Mesenchymal stem cell (in vitro differentiated cells and primary cell): ENCODE measurements around the gene TNFRSF25.

Experiments
- DNase-seq: peaks from one replicate; pipeline ENCODE4 v3.0.0-alpha.2; 2013
- H2AFZ ChIP-seq: one replicate; pipeline ENCODE4 v1.6.1; 2013; ENCODE audit warnings: low read depth, mild to moderate bottlenecking, control low read depth, inconsistent platforms, low read length, moderate library complexity
- H2AK5ac ChIP-seq: 2 replicates; pipeline ENCODE4 v1.6.1; 2013; ENCODE audit warnings: low read length, moderate library complexity, mild to moderate bottlenecking, inconsistent platforms; ENCODE audit not compliant: severe bottlenecking
- H2BK120ac ChIP-seq: one replicate; pipeline ENCODE4 v1.6.1; 2013; ENCODE audit warnings: low read depth, mild to moderate bottlenecking, inconsistent platforms, low read length, moderate library complexity
- H2BK12ac ChIP-seq, 2 experiments: one replicate each; pipeline ENCODE4 v1.6.1; 2013; ENCODE audit warnings: inconsistent platforms in 2 of 2, low read length in 2 of 2, mild to moderate bottlenecking in 2 of 2, moderate library complexity in 2 of 2, control low read depth in 1 of 2
- H2BK15ac ChIP-seq: one replicate; pipeline ENCODE4 v1.6.1; 2013; ENCODE audit warnings: mild to moderate bottlenecking, low read depth, inconsistent platforms; ENCODE audit not compliant: poor library complexity, severe bottlenecking
- H2BK5ac ChIP-seq: 2 replicates; pipeline ENCODE4 v1.6.1; 2013; ENCODE audit warnings: low read depth, mild to moderate bottlenecking, low read length, control low read depth, inconsistent platforms; ENCODE audit not compliant: poor library complexity, severe bottlenecking
- H3K14ac ChIP-seq, 2 experiments: one replicate each; pipeline ENCODE4 v1.6.1; 2013; ENCODE audit warnings: inconsistent platforms in 2 of 2, low read length in 2 of 2, control low read depth in 1 of 2, mild to moderate bottlenecking in 1 of 2, moderate library complexity in 1 of 2
- H3K18ac ChIP-seq, 2 experiments: one replicate each; pipeline ENCODE4 v1.6.1; 2013; ENCODE audit warnings: inconsistent platforms in 2 of 2, low read length in 2 of 2, control low read depth in 1 of 2, low read depth in 1 of 2, mild to moderate bottlenecking in 1 of 2
- H3K23ac ChIP-seq, 2 experiments: one replicate each; pipeline ENCODE4 v1.6.1; 2013; ENCODE audit warnings: inconsistent platforms in 2 of 2, low read length in 2 of 2, mild to moderate bottlenecking in 2 of 2, moderate library complexity in 2 of 2, control low read depth in 1 of 2
- H3K27ac ChIP-seq: 2 replicates; pipeline ENCODE4 v1.5.1; 2013; ENCODE audit warnings: mild to moderate bottlenecking, moderate library complexity, low read length, control low read depth, inconsistent platforms; ENCODE audit not compliant: poor library complexity, severe bottlenecking
- H3K27me3 ChIP-seq, 2 experiments: 2 replicates each; pipeline versions ENCODE4 v1.6.1 to v1.7.0; 2013; ENCODE audit warnings: low read length in 2 of 2, mild to moderate bottlenecking in 2 of 2, moderate library complexity in 2 of 2, control low read depth in 1 of 2, inconsistent platforms in 1 of 2; ENCODE audit not compliant: control insufficient read depth in 1 of 2, insufficient read depth in 1 of 2
- H3K36me3 ChIP-seq, 2 experiments: 2 replicates each; pipeline versions ENCODE4 v1.6.1 to v1.7.0; 2013; ENCODE audit warnings: low read length in 2 of 2, control low read depth in 1 of 2, inconsistent platforms in 1 of 2, low read depth in 1 of 2, mild to moderate bottlenecking in 1 of 2; ENCODE audit not compliant: insufficient read depth in 2 of 2, control insufficient read depth in 1 of 2
- H3K4ac ChIP-seq, 2 experiments: one replicate each; pipeline ENCODE4 v1.6.1; 2013; ENCODE audit warnings: inconsistent platforms in 2 of 2, low read length in 2 of 2, mild to moderate bottlenecking in 2 of 2, moderate library complexity in 2 of 2, control low read depth in 1 of 2, low read depth in 1 of 2
- H3K4me1 ChIP-seq: 2 replicates; pipeline ENCODE4 v1.6.1; 2013; ENCODE audit warnings: low read depth, low read length, control low read depth; ENCODE audit not compliant: control insufficient read depth, insufficient read depth
- H3K4me2 ChIP-seq: 2 replicates; pipeline ENCODE4 v1.6.1; 2013; ENCODE audit warnings: low read length, mild to moderate bottlenecking, inconsistent platforms; ENCODE audit not compliant: poor library complexity, severe bottlenecking
- H3K4me3 ChIP-seq, 2 experiments: 2 replicates each; pipeline versions ENCODE4 v1.5.1 to v1.7.0; 2013; ENCODE audit warnings: low read length in 2 of 2, mild to moderate bottlenecking in 2 of 2, control low read depth in 1 of 2, low read depth in 1 of 2; ENCODE audit not compliant: insufficient read depth in 1 of 2
- H3K79me1 ChIP-seq: replicated peaks from 2 replicates; pipeline ENCODE4 v1.6.1; 2013; ENCODE audit warnings: mild to moderate bottlenecking, control low read depth, low read length, inconsistent platforms; ENCODE audit not compliant: poor library complexity, severe bottlenecking
- H3K9ac ChIP-seq: 2 replicates; pipeline ENCODE4 v1.7.0; 2013; ENCODE audit warnings: mild to moderate bottlenecking, low read length, moderate library complexity
- H3K9me3 ChIP-seq: 2 replicates; pipeline ENCODE4 v1.7.0; 2013; ENCODE audit warnings: mild to moderate bottlenecking, low read length; ENCODE audit not compliant: control insufficient read depth
- H4K8ac ChIP-seq: one replicate; pipeline ENCODE4 v1.6.1; 2013; ENCODE audit warnings: inconsistent platforms, mild to moderate bottlenecking, low read length, moderate library complexity
- H4K91ac ChIP-seq: one replicate; pipeline ENCODE4 v1.6.1; 2013; ENCODE audit warnings: mild to moderate bottlenecking, low read length, inconsistent platforms
- WGBS: methylation state at CpG from one replicate; pipeline ENCODE4 v1.1.7; 2013; ENCODE audit warnings: mixed read lengths; 5-methylcytosine and 5-hydroxymethylcytosine counted together

The TNFRSF25 gene

GRCh38 chr1:6468729-6469461, 2.9 kb upstream of the TNFRSF25 start:
- H2AK5ac ChIP-seq, result no peak overlapping the region
- no peak overlapping the region for H3K4me3 ChIP-seq
- H3K27ac ChIP-seq, result no peak overlapping the region
- H2AFZ ChIP-seq, result no peak overlapping the region
- WGBS, result 95% methylated on average over 11 of the region's 13 CpGs
- H3K4me2 ChIP-seq, result no peak overlapping the region
- peak overlapping the region; percentile 12 for H4K8ac ChIP-seq
- H2BK15ac ChIP-seq, result no peak overlapping the region
- peaks cover 0 to 9% of the 10 kb centered on the region in 2 experiments for H3K27me3 ChIP-seq
- no peak overlapping the region for H3K9ac ChIP-seq
- H3K23ac ChIP-seq, result no peak overlapping the region
- H3K79me1 ChIP-seq, result no peaks in the 10 kb centered on the region
- DNase-seq, result no peak
- no peak overlapping the region for H3K18ac ChIP-seq
- no peak overlapping the region for H2BK5ac ChIP-seq
- no peak overlapping the region for H2BK12ac ChIP-seq
- H4K91ac ChIP-seq, result no peak overlapping the region
- peaks cover 35 to 97% of the 10 kb centered on the region in 2 experiments for H3K36me3 ChIP-seq
- H2BK120ac ChIP-seq, result no peak overlapping the region
- H3K9me3 ChIP-seq, result no peaks in the 10 kb centered on the region
- H3K4me1 ChIP-seq, result no peaks in the 10 kb centered on the region
- H3K14ac ChIP-seq, result no peak overlapping the region
- no peak overlapping the region for H3K4ac ChIP-seq

DNA sequence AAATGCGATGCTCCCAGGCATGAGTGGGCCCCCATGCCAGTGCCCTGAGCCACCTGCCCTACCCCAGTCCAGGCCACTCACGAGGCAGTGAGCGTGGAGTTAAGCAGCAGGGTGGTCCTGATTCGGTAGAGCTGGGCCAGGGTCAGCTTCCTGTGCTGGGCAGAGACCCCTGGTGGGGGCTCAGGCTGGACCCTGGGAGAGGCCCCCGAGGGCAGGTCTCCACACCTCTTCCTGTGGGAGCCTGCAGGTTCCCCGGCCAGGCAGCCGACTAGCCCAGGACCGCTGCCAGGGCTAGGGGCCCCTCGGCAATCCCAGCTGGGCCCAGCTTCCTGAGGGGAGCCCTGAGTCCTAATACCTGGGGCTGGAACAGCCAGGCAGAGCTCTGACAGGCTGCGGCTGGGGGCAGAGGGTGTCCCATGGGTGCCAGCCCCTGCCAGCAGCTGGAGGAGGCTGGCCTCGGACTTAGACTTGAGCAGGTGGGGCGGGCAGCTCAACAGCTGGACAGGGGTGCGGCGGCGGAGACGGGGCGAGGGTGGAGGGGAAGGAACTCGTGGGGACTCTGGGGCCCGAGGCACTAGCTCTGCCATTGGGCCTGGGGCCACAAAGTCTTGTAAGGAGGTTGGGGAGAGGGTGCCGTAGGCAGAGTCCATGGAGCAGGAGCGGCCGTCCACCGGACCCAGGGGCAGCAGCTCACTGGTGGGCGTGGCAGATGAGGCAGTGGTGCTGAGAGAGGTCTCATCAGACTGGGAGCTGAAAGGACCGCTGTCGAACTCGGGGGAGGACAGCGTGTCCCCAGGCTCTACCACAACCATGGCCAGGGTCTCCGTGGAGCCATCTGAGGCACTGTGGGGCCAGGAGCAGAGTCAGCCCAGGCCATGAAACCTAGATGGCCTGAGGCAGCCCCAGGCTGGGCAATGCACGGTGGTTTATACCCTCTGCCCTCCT, 2.0 kb upstream of the TNFRSF25 start:
- no peak overlapping the region for H2BK15ac ChIP-seq
- peaks cover 0 to 9% of the 10 kb centered on the region in 2 experiments for H3K27me3 ChIP-seq
- DNase-seq, result no peak
- H2AK5ac ChIP-seq, result no peak overlapping the region
- H3K27ac ChIP-seq, result no peak overlapping the region
- no peak overlapping the region for H3K4ac ChIP-seq
- no peak overlapping the region for H2AFZ ChIP-seq
- H3K79me1 ChIP-seq, result no peaks in the 10 kb centered on the region
- no peak overlapping the region for H3K9ac ChIP-seq
- no peak overlapping the region for H3K18ac ChIP-seq
- 98% methylated on average over 30 of the region's 30 CpGs for WGBS
- H3K23ac ChIP-seq, result no peak overlapping the region
- no peak overlapping the region for H4K91ac ChIP-seq
- no peaks in the 10 kb centered on the region for H3K4me1 ChIP-seq
- no peak overlapping the region for H2BK12ac ChIP-seq
- H2BK120ac ChIP-seq, result no peak overlapping the region
- H2BK5ac ChIP-seq, result no peak overlapping the region
- H3K36me3 ChIP-seq, result peaks cover 37 to 89% of the 10 kb centered on the region in 2 experiments
- H3K9me3 ChIP-seq, result no peaks in the 10 kb centered on the region
- H3K14ac ChIP-seq, result no peak overlapping the region
- H3K4me2 ChIP-seq, result no peak overlapping the region
- no peak overlapping the region for H3K4me3 ChIP-seq
- H4K8ac ChIP-seq, result no peak overlapping the region

- WGBS, result 95% methylated on average over 12 of the region's 12 CpGs
- Histone ChIP-seq H2BK5ac (no peak overlapping the region), H3K9me3 (no peaks in the 10 kb centered on the region), H2BK15ac (no peak overlapping the region), H3K4me2 (no peak overlapping the region), H3K23ac (no peak overlapping the region), H3K79me1 (no peaks in the 10 kb centered on the region), H4K91ac (no peak overlapping the region), H3K27me3 (peaks cover 0 to 11% of the 10 kb centered on the region in 2 experiments), H3K4me1 (no peaks in the 10 kb centered on the region), H3K9ac (no peak overlapping the region), H3K14ac (no peak overlapping the region), H3K36me3 (peaks cover 37 to 89% of the 10 kb centered on the region in 2 experiments), H4K8ac (no peak overlapping the region), H3K4ac (no peak overlapping the region), H3K27ac (no peak overlapping the region), H3K18ac (no peak overlapping the region), H2BK12ac (no peak overlapping the region), H2BK120ac (no peak overlapping the region), H3K4me3 (no peak overlapping the region), H2AFZ (no peak overlapping the region), H2AK5ac (no peak overlapping the region)
- no peak for DNase-seq
Observed at GRCh38 chr1:6467224-6467623, 1.3 kb upstream of the TNFRSF25 start.

DNA sequence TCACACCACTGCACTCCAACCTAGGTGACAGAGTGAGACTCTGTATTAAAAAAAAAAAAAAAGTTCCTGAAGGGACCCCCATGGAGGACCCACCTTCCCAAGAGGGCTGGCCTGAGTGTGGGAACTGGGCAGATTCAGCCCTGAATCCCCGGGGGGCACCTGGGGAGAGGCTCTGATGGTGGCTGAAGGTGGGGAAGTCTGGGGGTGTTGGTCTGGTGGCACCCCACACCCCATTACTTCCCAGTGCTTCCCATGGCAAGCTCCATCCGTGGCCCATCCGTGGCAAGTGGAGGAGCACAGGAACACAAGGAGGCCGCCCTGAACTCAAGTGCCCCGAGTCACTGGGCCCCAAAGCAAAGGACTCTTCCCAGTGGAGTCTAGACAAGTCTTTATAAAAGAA, 778 bp upstream of the TNFRSF25 start:
- Histone ChIP-seq H3K9me3 (no peaks in the 10 kb centered on the region), H3K36me3 (peaks cover 37 to 89% of the 10 kb centered on the region in 2 experiments), H3K9ac (no peak overlapping the region), H3K79me1 (no peaks in the 10 kb centered on the region), H3K4ac (no peak overlapping the region), H3K14ac (no peak overlapping the region), H2BK5ac (no peak overlapping the region), H2AFZ (no peak overlapping the region), H2BK12ac (no peak overlapping the region), H2BK15ac (no peak overlapping the region), H2BK120ac (no peak overlapping the region), H3K23ac (no peak overlapping the region), H3K27me3 (peaks cover 0 to 12% of the 10 kb centered on the region in 2 experiments), H3K4me3 (no peak overlapping the region), H4K8ac (no peak overlapping the region), H3K27ac (no peak overlapping the region), H3K18ac (no peak overlapping the region), H3K4me2 (no peak overlapping the region), H2AK5ac (no peak overlapping the region), H3K4me1 (no peaks in the 10 kb centered on the region), H4K91ac (no peak overlapping the region)
- 100% methylated on average over 4 of the region's 5 CpGs for WGBS
- no peak for DNase-seq
